Neuronal stem cell (in vitro differentiated cells): ENCODE results near the gene CASZ1.

Experiments used
- DNase-seq: peaks from one replicate; pipeline ENCODE4 v3.0.0-alpha.2; 2013; ENCODE audit warnings: low spot score
- H2AFZ ChIP-seq: one replicate; pipeline ENCODE4 v1.6.1; 2013; ENCODE audit warnings: mild to moderate bottlenecking, low read length, inconsistent platforms
- H2AK5ac ChIP-seq: 2 replicates; pipeline ENCODE4 v1.6.1; 2013; ENCODE audit warnings: low read depth, mild to moderate bottlenecking, inconsistent platforms, low read length, moderate library complexity, mixed read lengths
- H2BK120ac ChIP-seq: 2 replicates; pipeline ENCODE4 v1.6.1; 2013; ENCODE audit warnings: low read depth, mild to moderate bottlenecking, inconsistent platforms, low read length, moderate library complexity, mixed read lengths
- H2BK12ac ChIP-seq: one replicate; pipeline ENCODE4 v1.6.1; 2013; ENCODE audit warnings: low read length, inconsistent platforms
- H2BK15ac ChIP-seq: 2 replicates; pipeline ENCODE4 v1.6.1; 2013; ENCODE audit warnings: mild to moderate bottlenecking, low read length, inconsistent platforms, mixed read lengths
- H2BK5ac ChIP-seq: one replicate; pipeline ENCODE4 v1.6.1; 2013; ENCODE audit warnings: inconsistent platforms, mild to moderate bottlenecking, low read length, moderate library complexity
- H3K14ac ChIP-seq: one replicate; pipeline ENCODE4 v1.6.1; 2013; ENCODE audit warnings: low read length, inconsistent platforms
- H3K18ac ChIP-seq: 2 replicates; pipeline ENCODE4 v1.6.1; 2013; ENCODE audit warnings: low read length, inconsistent platforms
- H3K23ac ChIP-seq: 2 replicates; pipeline ENCODE4 v1.6.1; 2013; ENCODE audit warnings: low read depth, mild to moderate bottlenecking, mixed read lengths, low read length, inconsistent platforms; ENCODE audit not compliant: poor library complexity
- H3K27ac ChIP-seq: replicated peaks from 3 replicates; pipeline ENCODE4 v1.5.1; 2013; ENCODE audit warnings: low read length, inconsistent platforms
- H3K27me3 ChIP-seq, 3 experiments: 2 replicates each; pipeline ENCODE4 v1.6.1; 2013; ENCODE audit warnings: low read length in 3 of 3, mild to moderate bottlenecking in 2 of 3, inconsistent platforms in 1 of 3, low read depth in 1 of 3, mixed read lengths in 1 of 3, moderate library complexity in 1 of 3; ENCODE audit not compliant: control insufficient read depth in 3 of 3, insufficient read depth in 3 of 3
- H3K36me3 ChIP-seq, 2 donors: replicated peaks in 1 of 2; 2 replicates each; pipeline ENCODE4 v1.6.1; 2013; ENCODE audit warnings: low read length in 2 of 2; ENCODE audit not compliant: control insufficient read depth in 2 of 2, insufficient read depth in 2 of 2
- H3K4ac ChIP-seq: 2 replicates; pipeline ENCODE4 v1.6.1; 2013; ENCODE audit warnings: inconsistent platforms, mild to moderate bottlenecking, low read length, moderate library complexity
- H3K4me1 ChIP-seq, 2 donors: 1 replicate in 1 of 2; 2 replicates in 1 of 2; pipeline ENCODE4 v1.6.1; 2013; ENCODE audit warnings: low read length in 2 of 2, low read depth in 1 of 2; ENCODE audit not compliant: control insufficient read depth in 2 of 2, insufficient read depth in 1 of 2
- H3K4me2 ChIP-seq: one replicate; pipeline ENCODE4 v1.6.1; 2013; ENCODE audit warnings: mild to moderate bottlenecking, low read length, inconsistent platforms; ENCODE audit not compliant: insufficient read depth, poor library complexity, severe bottlenecking
- H3K4me3 ChIP-seq, 2 donors: 2 replicates each; pipeline ENCODE4 v1.5.1; 2013; ENCODE audit warnings: low read length in 2 of 2, mild to moderate bottlenecking in 2 of 2, inconsistent platforms in 1 of 2, moderate library complexity in 1 of 2
- H3K79me1 ChIP-seq: one replicate; pipeline ENCODE4 v1.6.1; 2013; ENCODE audit warnings: low read depth, mild to moderate bottlenecking, inconsistent platforms, low read length, moderate library complexity
- H3K9ac ChIP-seq: one replicate; pipeline ENCODE4 v1.6.1; 2013; ENCODE audit warnings: mild to moderate bottlenecking, low read depth, low read length, inconsistent platforms; ENCODE audit not compliant: poor library complexity
- H3K9me3 ChIP-seq, 2 donors: replicated peaks in 1 of 2; 2 replicates each; pipeline versions ENCODE3 to v1.6.1; 2013; ENCODE audit warnings: low read length in 2 of 2, mild to moderate bottlenecking in 2 of 2, inconsistent platforms in 1 of 2, low read depth in 1 of 2, mixed read lengths in 1 of 2, moderate library complexity in 1 of 2; ENCODE audit not compliant: control insufficient read depth in 2 of 2, insufficient read depth in 1 of 2
- H4K8ac ChIP-seq: one replicate; pipeline ENCODE4 v1.6.1; 2013; ENCODE audit warnings: low read depth, mild to moderate bottlenecking, inconsistent platforms, low read length, moderate library complexity
- H4K91ac ChIP-seq: one replicate; pipeline ENCODE4 v1.6.1; 2013; ENCODE audit warnings: low read length, low read depth, mild to moderate bottlenecking, inconsistent platforms; ENCODE audit not compliant: poor library complexity
- WGBS, 2 donors: extraction: QIAGEN DNeasy Blood & Tissue Kit; methylation state at CpG; one replicate each; pipeline ENCODE4 v1.1.7; 2013; ENCODE audit warnings: missing lambda C conversion rate in 2 of 2, mixed read lengths in 1 of 2; ENCODE audit not compliant: insufficient read length in 2 of 2, insufficient replicate concordance in 1 of 2; ENCODE audit errors: extremely low coverage in 2 of 2; 5-methylcytosine and 5-hydroxymethylcytosine counted together

Gene CASZ1

GRCh38 chr1:10617931-10618885, 178.2 kb downstream of the CASZ1 start:
- H3K4me2 ChIP-seq: no peak overlapping the region
- no peak overlapping the region for H4K8ac ChIP-seq
- no peak overlapping the region for H2BK5ac ChIP-seq
- H2BK12ac ChIP-seq: no peak overlapping the region
- no peaks in the 10 kb centered on the region for H3K9me3 ChIP-seq
- peak overlapping the region; percentile 14 for H3K14ac ChIP-seq
- peak overlapping the region; percentile 3 for H3K9ac ChIP-seq
- no peak overlapping the region for H3K18ac ChIP-seq
- H2AFZ ChIP-seq: no peak overlapping the region
- H3K4me1 ChIP-seq: peaks cover 3 to 5% of the 10 kb centered on the region in 2 donors
- peaks cover 0 to 2% of the 10 kb centered on the region in 2 donors for H3K36me3 ChIP-seq
- H3K27me3 ChIP-seq: no peaks in the 10 kb centered on the region
- H3K4me3 ChIP-seq: no peak overlapping the region
- no peak overlapping the region for H2AK5ac ChIP-seq
- no peak overlapping the region for H3K4ac ChIP-seq
- H2BK15ac ChIP-seq: no peak overlapping the region
- WGBS, 2 donors: no CpG with 5 or more reads among the region's 23 CpGs
- H4K91ac ChIP-seq: no peak overlapping the region
- no peaks in the 10 kb centered on the region for H3K79me1 ChIP-seq
- no peak for DNase-seq
- no peak overlapping the region for H3K27ac ChIP-seq
- H2BK120ac ChIP-seq: no peak overlapping the region
- H3K23ac ChIP-seq: no peak overlapping the region

- no peak overlapping the region for H2BK120ac ChIP-seq
- H3K4ac ChIP-seq: no peak overlapping the region
- no peak for DNase-seq
- peaks cover 3 to 6% of the 10 kb centered on the region in 2 donors for H3K4me1 ChIP-seq
- H3K9me3 ChIP-seq: no peaks in the 10 kb centered on the region
- H2BK12ac ChIP-seq: no peak overlapping the region
- peaks cover 0 to 4% of the 10 kb centered on the region in 2 donors for H3K36me3 ChIP-seq
- WGBS, 2 donors: no CpG with 5 or more reads among the region's 5 CpGs
- H3K27ac ChIP-seq: no peak overlapping the region
- H3K18ac ChIP-seq: no peak overlapping the region
- H2AK5ac ChIP-seq: no peak overlapping the region
- H3K14ac ChIP-seq: no peak overlapping the region
- H3K4me3 ChIP-seq: no peak overlapping the region
- no peak overlapping the region for H4K8ac ChIP-seq
- H2AFZ ChIP-seq: no peak overlapping the region
- no peak overlapping the region for H3K23ac ChIP-seq
- H2BK5ac ChIP-seq: no peak overlapping the region
- H3K27me3 ChIP-seq: no peaks in the 10 kb centered on the region
- no peak overlapping the region for H3K9ac ChIP-seq
- no peak overlapping the region for H4K91ac ChIP-seq
- H3K4me2 ChIP-seq: no peak overlapping the region
- no peaks in the 10 kb centered on the region for H3K79me1 ChIP-seq
- no peak overlapping the region for H2BK15ac ChIP-seq
These were observed 179.1 kb downstream of the CASZ1 start for GRCh38 chr1:10617318-10617717.

GRCh38 chr1:10616696-10617095, 179.8 kb downstream of the CASZ1 start:
- H2BK12ac ChIP-seq: no peak overlapping the region
- no CpG with 5 or more reads among the region's 15 CpGs for WGBS, 2 donors
- H3K4me3 ChIP-seq: no peak overlapping the region
- H2BK5ac ChIP-seq: no peak overlapping the region
- no peak overlapping the region for H4K8ac ChIP-seq
- no peak for DNase-seq
- H2AFZ ChIP-seq: no peak overlapping the region
- no peak overlapping the region for H3K4ac ChIP-seq
- H3K36me3 ChIP-seq: peaks cover 0 to 4% of the 10 kb centered on the region in 2 donors
- no peak overlapping the region for H3K23ac ChIP-seq
- no peak overlapping the region for H2BK15ac ChIP-seq
- no peaks in the 10 kb centered on the region for H3K79me1 ChIP-seq
- H4K91ac ChIP-seq: no peak overlapping the region
- no peaks in the 10 kb centered on the region for H3K9me3 ChIP-seq
- no peaks in the 10 kb centered on the region for H3K27me3 ChIP-seq
- peaks cover 3 to 6% of the 10 kb centered on the region in 2 donors for H3K4me1 ChIP-seq
- H3K27ac ChIP-seq: no peak overlapping the region
- peak overlapping the region; percentile 22 for H3K18ac ChIP-seq
- no peak overlapping the region for H3K14ac ChIP-seq
- no peak overlapping the region for H2AK5ac ChIP-seq
- no peak overlapping the region for H3K4me2 ChIP-seq
- no peak overlapping the region for H3K9ac ChIP-seq
- no peak overlapping the region for H2BK120ac ChIP-seq

- Histone ChIP-seq H3K4ac (no peak overlapping the region), H3K4me2 (no peak overlapping the region), H2BK120ac (no peak overlapping the region), H3K14ac (no peak overlapping the region), H3K79me1 (no peaks in the 10 kb centered on the region), H4K8ac (no peak overlapping the region), H3K4me1 (peaks cover 3 to 6% of the 10 kb centered on the region in 2 donors), H4K91ac (no peak overlapping the region), H3K23ac (peak overlapping the region; percentile 20), H3K36me3 (peaks cover 0 to 4% of the 10 kb centered on the region in 2 donors), H3K4me3 (no peak overlapping the region), H2AFZ (no peak overlapping the region), H3K27me3 (no peaks in the 10 kb centered on the region), H2BK5ac (no peak overlapping the region), H2BK12ac (no peak overlapping the region), H2BK15ac (no peak overlapping the region), H3K18ac (peak overlapping the region; percentile 55), H3K9me3 (no peaks in the 10 kb centered on the region), H3K9ac (no peak overlapping the region), H3K27ac (no peak overlapping the region), H2AK5ac (no peak overlapping the region)
- DNase-seq: no peak
- WGBS, 2 donors: no CpG with 5 or more reads among the region's 27 CpGs
These were observed 180.3 kb downstream of the CASZ1 start for GRCh38 chr1:10615932-10616671.
